GM10248 (cell line): Measurements from ENCODE around the gene SLC27A4.

ENCODE experiments used
- CTCF ChIA-PET: fragments of 300-600 bp; sonication (Branson Sonifier 250); formaldehyde crosslinking; extraction: SDS; loops from one replicate; lab custom pipeline; 2021; ENCODE audit warnings: antibody characterized with exemption; lab: Yijun Ruan, JAX
- POLR2A ChIA-PET: fragments of 350-650 bp; sonication (Branson Sonifier 250); formaldehyde crosslinking; extraction: SDS; loops from one replicate; lab custom pipeline; 2020; ENCODE audit warnings: antibody characterized with exemption; lab: Yijun Ruan, JAX
- DNase-seq: peaks from one replicate; pipeline ENCODE4 v3.0.0; 2012; ENCODE audit errors: extremely low spot score
- CTCF ChIP-seq: IDR thresholded peaks from 2 replicates; pipeline ENCODE4 v1.5.1; 2012; ENCODE audit warnings: mild to moderate bottlenecking, low read depth; ENCODE audit errors: extremely low read depth, missing control alignments, control extremely low read depth

SLC27A4 gene

DNA sequence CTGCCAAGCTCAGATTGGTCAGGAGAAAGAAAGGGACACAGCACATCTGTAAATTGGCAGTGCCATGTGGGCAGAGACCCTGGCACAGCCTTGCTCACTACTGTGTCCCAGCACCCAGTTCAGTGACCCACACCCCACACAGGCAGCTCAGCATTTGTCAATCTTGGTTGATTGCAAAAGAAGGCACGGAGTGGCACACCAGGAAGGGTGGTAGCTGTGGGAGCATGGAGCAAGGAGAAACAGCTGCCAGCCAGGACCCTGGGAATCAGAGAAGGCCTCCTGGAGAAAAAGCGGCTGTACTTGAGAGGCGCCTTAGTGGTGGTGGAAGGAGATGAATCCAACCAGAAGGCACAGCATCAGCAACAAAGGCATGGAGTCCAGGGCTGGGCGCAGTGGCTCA lies 3.5 kb downstream of the SLC27A4 start:
- POLR2A ChIA-PET, result no interaction called here

GRCh38 chr9:128344931-128345605 lies 4.7 kb downstream of the SLC27A4 start:
- DNase-seq, result no peak
- ChIA-PET POLR2A (no interaction called here), CTCF (interaction anchor here (1.0 to 13.1 kb wide), 3 partner anchors 10 to 92 kb away, joined by 3 to 127 read pairs (median 3); no protein-coding TSS in a partner anchor)
- TF ChIP-seq CTCF, result no peak

More for the DNA sequence above, 3.5 kb downstream of the SLC27A4 start:
- no peak for TF ChIP-seq CTCF
- CTCF ChIA-PET, result interaction anchor here (1.2 to 13.1 kb wide), 2 partner anchors 9 to 17 kb away, joined by 3 to 127 read pairs; no protein-coding TSS in a partner anchor
- no peak for DNase-seq

GRCh38 chr9:128349125-128349524 lies 8.8 kb downstream of the SLC27A4 start:
- TF ChIP-seq CTCF, result no peak
- DNase-seq, result no peak
- POLR2A ChIA-PET, result no interaction called here
- CTCF ChIA-PET, result interaction anchor here (1.0 to 13.1 kb wide), 3 partner anchors 8 to 38 kb away, joined by 3 to 127 read pairs (median 4); no protein-coding TSS in a partner anchor

DNA sequence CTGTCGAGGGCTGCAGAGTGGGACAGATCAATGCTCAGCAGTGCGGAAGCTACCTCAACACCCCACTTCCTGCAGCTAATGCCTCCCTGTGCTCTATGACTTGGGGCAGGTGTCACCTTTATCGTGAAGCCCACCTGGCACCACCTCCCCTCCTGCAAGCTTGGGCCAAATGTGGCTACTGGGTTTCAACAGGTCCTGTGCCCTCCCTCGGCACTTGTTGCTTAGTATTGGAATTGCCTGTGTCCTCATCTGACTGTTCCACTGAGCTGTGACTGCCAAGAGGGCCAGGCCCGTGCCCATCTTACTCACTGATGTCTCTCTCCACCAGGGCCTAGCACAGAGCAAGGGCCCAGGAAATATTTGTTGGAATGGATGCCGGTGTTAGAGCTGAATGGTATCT lies 9.4 kb downstream of the SLC27A4 start:
- TF ChIP-seq CTCF, result no peak
- ChIA-PET POLR2A (no interaction called here), CTCF (interaction anchor here (1.0 to 13.1 kb wide), 2 partner anchors 8 to 11 kb away, joined by 4 to 127 read pairs; no protein-coding TSS in a partner anchor)
- DNase-seq, result no peak

- no peak for TF ChIP-seq CTCF
- no peak for DNase-seq
- POLR2A ChIA-PET, result no interaction called here
- CTCF ChIA-PET, result interaction anchor here (0.9 to 10.9 kb wide), 3 partner anchors 8 to 59 kb away, joined by 3 to 127 read pairs (median 3); partner anchors contain the start of gene URM1
Observed at GRCh38 chr9:128355451-128355850, 15.1 kb downstream of the SLC27A4 start.

DNA sequence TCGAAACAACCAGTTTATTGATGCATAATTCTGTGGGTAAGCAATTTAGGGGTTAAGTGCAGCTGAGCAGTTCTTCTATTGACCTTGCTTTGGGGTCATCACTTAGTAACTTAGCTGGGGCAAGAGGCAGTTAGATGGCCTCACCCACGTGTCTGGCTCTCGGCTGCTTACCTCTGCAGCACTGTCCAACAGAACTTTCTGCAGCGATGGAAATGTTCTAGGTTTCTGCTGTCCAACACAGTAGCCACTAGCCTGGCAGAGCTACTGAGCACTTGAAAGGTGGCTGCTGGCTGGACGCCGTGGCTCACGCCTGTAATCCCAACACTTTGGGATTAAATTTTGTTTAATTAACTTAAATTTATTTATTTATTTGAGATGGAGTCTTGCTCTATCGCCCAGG lies 17.8 kb downstream of the SLC27A4 start:
- ChIA-PET POLR2A (no interaction called here), CTCF (interaction anchor here (1.3 to 10.9 kb wide), 3 partner anchors 9 to 13 kb away, joined by 4 to 127 read pairs (median 5); partner anchors contain the start of gene URM1)
- DNase-seq, result no peak
- no peak for TF ChIP-seq CTCF
